ENCODE data around the gene ATP1B2. TPM values are rescaled to one million over a fixed set of nuclear protein-coding genes. Genes with fewer than 3 reads are reported as not detected.

ATP1B2 gene
- total RNA-seq, 1 donor from 2014 or later, result 0.37 TPM

GRCh38 chr17:7705269-7706255, 54.8 kb downstream of the ATP1B2 start:
- Histone ChIP-seq H2AFZ (replicated peaks) (peak overlapping the region; percentile 69), H3K4me3 (peak overlapping the region; percentile 96), H3K27ac (no peak overlapping the region), H3F3A (ENCODE audit: low read depth) (peaks cover 22% of the 10 kb centered on the region), H3K9ac (peak overlapping the region; percentile 14), H3K4me1 (peaks cover 19% of the 10 kb centered on the region), H3K4me2 (peak overlapping the region; percentile 98), H3K9me3 (ENCODE audit: low read depth) (no peaks in the 10 kb centered on the region), H3K27me3 (peaks cover 15% of the 10 kb centered on the region), H3K79me2 (ENCODE audit: low read depth) (peaks cover 4% of the 10 kb centered on the region), H3K36me3 (no peaks in the 10 kb centered on the region), H4K20me1 (ENCODE audit: low read depth) (peaks cover 29% of the 10 kb centered on the region)
- no peak for TF ChIP-seq EZH2phosphoT487 (IDR thresholded peaks at IDR 0.05)
- no peak for TF ChIP-seq EZH2 (IDR thresholded peaks at IDR 0.05)
- no peak for TF ChIP-seq CTCF (IDR thresholded peaks at IDR 0.05)
- peak overlapping the region; percentile 78 for H3K27ac Mint-ChIP-seq
- H3K27me3 Mint-ChIP-seq (ENCODE audit: insufficient read depth, low read depth), result peaks cover 5% of the 10 kb centered on the region
- peak; percentile 58 for DNase-seq (ENCODE audit: low spot score)
- peak overlapping the region; percentile 98 for H3K4me3 Mint-ChIP-seq
- no peaks in the 10 kb centered on the region for H3K9me3 Mint-ChIP-seq
- H3K36me3 Mint-ChIP-seq, result peaks cover 18% of the 10 kb centered on the region
- peaks cover 54% of the 10 kb centered on the region for H3K4me1 Mint-ChIP-seq

GRCh38 chr17:7706631-7707354, 56.1 kb downstream of the ATP1B2 start:
- H3K36me3 Mint-ChIP-seq, result peaks cover 22% of the 10 kb centered on the region
- Histone ChIP-seq H3K9ac (no peak overlapping the region), H3K4me3 (no peak overlapping the region), H2AFZ (replicated peaks) (no peak overlapping the region), H3K4me1 (peaks cover 29% of the 10 kb centered on the region), H4K20me1 (ENCODE audit: low read depth) (peaks cover 38% of the 10 kb centered on the region), H3K9me3 (ENCODE audit: low read depth) (no peaks in the 10 kb centered on the region), H3K27me3 (peaks cover 15% of the 10 kb centered on the region), H3K27ac (no peak overlapping the region), H3K4me2 (peak overlapping the region; percentile 98), H3F3A (ENCODE audit: low read depth) (peaks cover 32% of the 10 kb centered on the region), H3K79me2 (ENCODE audit: low read depth) (peaks cover 4% of the 10 kb centered on the region), H3K36me3 (no peaks in the 10 kb centered on the region)
- TF ChIP-seq EZH2phosphoT487 (IDR thresholded peaks at IDR 0.05) (no peak), CTCF (IDR thresholded peaks at IDR 0.05) (no peak), EZH2 (IDR thresholded peaks at IDR 0.05) (no peak)
- no peak overlapping the region for H3K27ac Mint-ChIP-seq
- H3K4me1 Mint-ChIP-seq, result peaks cover 66% of the 10 kb centered on the region
- no peaks in the 10 kb centered on the region for H3K9me3 Mint-ChIP-seq
- peaks cover 5% of the 10 kb centered on the region for H3K27me3 Mint-ChIP-seq (ENCODE audit: insufficient read depth, low read depth)
- no peak for DNase-seq (ENCODE audit: low spot score)
- peak overlapping the region; percentile 98 for H3K4me3 Mint-ChIP-seq

Other genes starting within 250 kb of the ATP1B2 start
- gene TMEM256, start 246.8 kb upstream of the ATP1B2 start, total RNA-seq (ENCODE audit: low replicate concordance), result 72.0 and 152 TPM in 2 replicates
- 13.9 and 36.5 TPM in 2 replicates for gene NLGN2, start 243.1 kb upstream of the ATP1B2 start, total RNA-seq (ENCODE audit: low replicate concordance)
- gene SPEM1, start 230.6 kb upstream of the ATP1B2 start, total RNA-seq (ENCODE audit: low replicate concordance), result not detected in 2 replicates
- gene SPEM2, start 225.3 kb upstream of the ATP1B2 start, total RNA-seq (ENCODE audit: low replicate concordance), result not detected in 2 replicates
- gene SPEM3, start 222.1 kb upstream of the ATP1B2 start, total RNA-seq (ENCODE audit: low replicate concordance), result not detected in 2 replicates
- 1.0 and 1.6 TPM in 2 replicates for gene TMEM102, start 215.5 kb upstream of the ATP1B2 start, total RNA-seq (ENCODE audit: low replicate concordance)
- gene FGF11, start 211.4 kb upstream of the ATP1B2 start, total RNA-seq (ENCODE audit: low replicate concordance), result 7.6 and 14.9 TPM in 2 replicates
- gene CHRNB1, start 205.9 kb upstream of the ATP1B2 start, total RNA-seq (ENCODE audit: low replicate concordance), result 7.4 and 7.5 TPM in 2 replicates
- gene ZBTB4, start 171.3 kb upstream of the ATP1B2 start, total RNA-seq (ENCODE audit: low replicate concordance), result 5.4 and 15.5 TPM in 2 replicates
- not detected in 2 replicates for gene SLC35G6, start 169.5 kb upstream of the ATP1B2 start, total RNA-seq (ENCODE audit: low replicate concordance)
- 32.7 and 51.4 TPM in 2 replicates for gene POLR2A, start 166.6 kb upstream of the ATP1B2 start, total RNA-seq (ENCODE audit: low replicate concordance)
- gene TNFSF12, start 101.9 kb upstream of the ATP1B2 start, total RNA-seq (ENCODE audit: low replicate concordance), result 0.75 and 2.4 TPM in 2 replicates
- gene TNFSF13, start 92.2 kb upstream of the ATP1B2 start, total RNA-seq (ENCODE audit: low replicate concordance), result 0.37 TPM in 1 of 2 replicates, not detected in the other
- gene SENP3, start 89.0 kb upstream of the ATP1B2 start, total RNA-seq (ENCODE audit: low replicate concordance), result 87.9 and 91.6 TPM in 2 replicates
- gene CD68, start 71.3 kb upstream of the ATP1B2 start, total RNA-seq (ENCODE audit: low replicate concordance), result 0.95 TPM in 1 of 2 replicates, not detected in the other
- gene MPDU1, start 67.1 kb upstream of the ATP1B2 start, total RNA-seq (ENCODE audit: low replicate concordance), result 167 and 177 TPM in 2 replicates
- gene SOX15, start 60.8 kb upstream of the ATP1B2 start, total RNA-seq (ENCODE audit: low replicate concordance), result 0.51 and 7.6 TPM in 2 replicates
- 42.7 and 65.5 TPM in 2 replicates for gene FXR2, start 36.0 kb upstream of the ATP1B2 start, total RNA-seq (ENCODE audit: low replicate concordance)
- gene SAT2, start 23.1 kb upstream of the ATP1B2 start, total RNA-seq (ENCODE audit: low replicate concordance), result 34.6 and 56.6 TPM in 2 replicates
- 0.46 TPM in 1 of 2 replicates, not detected in the other for gene SHBG, start 20.8 kb upstream of the ATP1B2 start, total RNA-seq (ENCODE audit: low replicate concordance)
- gene TP53, start 36.6 kb downstream of the ATP1B2 start, total RNA-seq (ENCODE audit: low replicate concordance), result 54.9 and 69.7 TPM in 2 replicates
- gene WRAP53, start 37.6 kb downstream of the ATP1B2 start, total RNA-seq (ENCODE audit: low replicate concordance), result 12.6 and 22.8 TPM in 2 replicates
- gene EFNB3, start 54.3 kb downstream of the ATP1B2 start, total RNA-seq (ENCODE audit: low replicate concordance), result 5.8 and 17.7 TPM in 2 replicates
- gene DNAH2, start 66.8 kb downstream of the ATP1B2 start, total RNA-seq (ENCODE audit: low replicate concordance), result 0.09 and 0.28 TPM in 2 replicates
- gene KDM6B, start 183.3 kb downstream of the ATP1B2 start, total RNA-seq (ENCODE audit: low replicate concordance), result 6.8 and 12.3 TPM in 2 replicates
- gene TMEM88, start 204.1 kb downstream of the ATP1B2 start, total RNA-seq (ENCODE audit: low replicate concordance), result 13.8 and 53.7 TPM in 2 replicates
- gene NAA38, start 206.6 kb downstream of the ATP1B2 start, total RNA-seq (ENCODE audit: low replicate concordance), result 8.6 and 27.4 TPM in 2 replicates
- gene CYB5D1, start 207.1 kb downstream of the ATP1B2 start, total RNA-seq (ENCODE audit: low replicate concordance), result 11.5 and 12.9 TPM in 2 replicates
- 12.8 and 28.0 TPM in 2 replicates for gene CHD3, start 237.9 kb downstream of the ATP1B2 start, total RNA-seq (ENCODE audit: low replicate concordance)

All from neural progenitor cell (in vitro differentiated cells).